HepG2 (cell line): ENCODE measurements around the gene VAV2. TPM values are rescaled to one million over a fixed set of nuclear protein-coding genes. Genes with fewer than 3 reads are reported as not detected.

Experiments used
- ATAC-seq: fragments of 200-7000 bp; cut with Tn5 transposase; 3 replicates; pipeline ENCODE4 v1.9.1; 2020; ENCODE audit warnings: mild to moderate bottlenecking, moderate library complexity
- BruUV-seq: library from RNA; stranded (reverse); fragments of 400-500 nt; replicated peaks from 2 replicates; lab custom pipeline; 2021; lab: Mats Ljungman, UMichigan
- CTCF ChIA-PET: fragments of 300-600 bp; formaldehyde crosslinking; extraction: SDS; loops from one replicate; lab custom pipeline; 2021; ENCODE audit warnings: low total read pairs, inconsistent platforms, low intra/inter-chr PET ratio; lab: Yijun Ruan, JAX
- POLR2A ChIA-PET: fragments of 350-600 bp; sonication (Branson Sonifier 250); formaldehyde crosslinking; loops from one replicate; lab custom pipeline; 2020; ENCODE audit warnings: antibody characterized with exemption, inconsistent platforms; lab: Yijun Ruan, JAX
- DNase-seq: peaks from one replicate; pipeline ENCODE4 v3.0.0-alpha.2; 2015; ENCODE audit warnings: low spot score
- FAIRE-seq: peaks from 3 replicates; lab custom pipeline; 2011; peaks lifted over from hg19 to GRCh38; lab: Jason Lieb, UNC
- H2AFZ ChIP-seq: one replicate; pipeline ENCODE4 v1.6.1; 2011; ENCODE audit warnings: low read length, inconsistent platforms
- H3K27ac ChIP-seq: fragments of 300-600 bp; 3 replicates; pipeline ENCODE4 v1.8.0; 2011; ENCODE audit warnings: mixed run types, mild to moderate bottlenecking, mixed read lengths, low read length, inconsistent platforms; ENCODE audit not compliant: insufficient read depth; ENCODE audit errors: extremely low read length
- H3K27me3 ChIP-seq, 2 experiments: fragments of 200-600 bp in 1 of 2; 2 replicates in 1 of 2; 3 replicates in 1 of 2; pipeline versions ENCODE4 v1.6.0 to v1.8.0; 2011; ENCODE audit warnings: low read length in 2 of 2, mild to moderate bottlenecking in 2 of 2, moderate library complexity in 2 of 2, inconsistent platforms in 1 of 2; ENCODE audit not compliant: insufficient read depth in 2 of 2, control insufficient read depth in 1 of 2
- H3K36me3 ChIP-seq, 2 experiments: fragments of 200-600 bp in 1 of 2; replicated peaks in 1 of 2; 2 replicates in 1 of 2; 3 replicates in 1 of 2; pipeline versions ENCODE4 v1.5.1 to v1.8.0; 2011; ENCODE audit warnings: low read length in 2 of 2, inconsistent platforms in 1 of 2; ENCODE audit not compliant: insufficient read depth in 2 of 2, control insufficient read depth in 1 of 2
- H3K4me1 ChIP-seq: 2 replicates; pipeline ENCODE4 v1.5.1; 2012; ENCODE audit warnings: low read length, inconsistent platforms; ENCODE audit not compliant: insufficient read depth
- H3K4me2 ChIP-seq: 2 replicates; pipeline ENCODE4 v1.6.0; 2011; ENCODE audit warnings: low read depth, low read length, inconsistent platforms
- H3K4me3 ChIP-seq, 3 experiments: fragments of 200-600 bp in 1 of 3; sonication (generic), shearing (Covaris generic) in 1 of 3; replicated peaks in 1 of 3; 2 replicates each; pipeline ENCODE4 v1.5.1; 2011 to 2016; ENCODE audit warnings: low read length in 3 of 3, inconsistent platforms in 2 of 3, low read depth in 2 of 3, mild to moderate bottlenecking in 2 of 3, control low read depth in 1 of 3, mixed read lengths in 1 of 3; ENCODE audit not compliant: insufficient read depth in 1 of 3
- H3K79me2 ChIP-seq: one replicate; pipeline ENCODE4 v1.6.1; 2011; ENCODE audit warnings: low read length, inconsistent platforms; ENCODE audit not compliant: insufficient read depth
- H3K9ac ChIP-seq: 2 replicates; pipeline ENCODE4 v1.6.0; 2011; ENCODE audit warnings: mild to moderate bottlenecking, low read depth, low read length, inconsistent platforms; ENCODE audit not compliant: insufficient read depth
- H3K9me3 ChIP-seq: 2 replicates; pipeline ENCODE4 v1.5.1; 2012; ENCODE audit warnings: mild to moderate bottlenecking, low read length
- H4K20me1 ChIP-seq: 2 replicates; pipeline ENCODE4 v1.6.0; 2011; ENCODE audit warnings: inconsistent platforms, mild to moderate bottlenecking, low read length, moderate library complexity; ENCODE audit not compliant: insufficient read depth
- CENPT ChIP-seq: sonication (generic); formaldehyde crosslinking; IDR thresholded peaks from 2 replicates; pipeline ENCODE4 v1.8.0; 2022; ENCODE audit warnings: low read depth, mild to moderate bottlenecking, moderate library complexity, missing genetic modification reagents
- GLI4 ChIP-seq: sonication (generic); formaldehyde crosslinking; IDR thresholded peaks from 2 replicates; pipeline ENCODE4 v1.5.1; 2020; ENCODE audit warnings: missing genetic modification reagents, mild to moderate bottlenecking, moderate library complexity, borderline replicate concordance
- KLF16 ChIP-seq, 2 experiments: sonication (generic) in 1 of 2; formaldehyde crosslinking in 1 of 2; IDR thresholded peaks; 2 replicates each; pipeline versions ENCODE4 v1.6.1 to v1.8.0; 2016 to 2023; ENCODE audit warnings: missing genetic modification reagents in 2 of 2, missing compliant biosample characterization in 1 of 2
- KMT2B ChIP-seq: IDR thresholded peaks from 2 replicates; pipeline ENCODE4 v1.6.1; 2016; ENCODE audit warnings: missing genetic modification reagents, missing compliant biosample characterization
- MAFK ChIP-seq, 2 experiments: IDR thresholded peaks in 1 of 2; conservative IDR thresholded peaks in 1 of 2; 2 replicates each; pipeline ENCODE4 v1.6.1; 2011; ENCODE audit warnings: improper control_type of control experiment in 2 of 2, low read length in 2 of 2
- MEF2D ChIP-seq: sonication (generic); formaldehyde crosslinking; IDR thresholded peaks from 2 replicates; pipeline ENCODE4 v1.5.1; 2020; ENCODE audit warnings: mild to moderate bottlenecking, missing genetic modification reagents
- SCMH1 ChIP-seq: sonication (generic); formaldehyde crosslinking; IDR thresholded peaks from 2 replicates; pipeline ENCODE4 v1.9.0; 2021; ENCODE audit warnings: missing genetic modification reagents, mild to moderate bottlenecking, borderline replicate concordance
- TCF7L2 ChIP-seq: IDR thresholded peaks from 2 replicates; pipeline ENCODE4 v1.6.1; 2011; ENCODE audit warnings: mild to moderate bottlenecking, low read depth, low read length, moderate library complexity
- ZBTB7A ChIP-seq: sonication (generic); formaldehyde crosslinking; IDR thresholded peaks from 2 replicates; pipeline ENCODE4 v1.8.0; 2022; ENCODE audit warnings: mild to moderate bottlenecking, missing genetic modification reagents
- ZMYM3 ChIP-seq: sonication (generic); formaldehyde crosslinking; IDR thresholded peaks from 2 replicates; pipeline ENCODE4 v1.5.1; 2020; ENCODE audit warnings: mild to moderate bottlenecking, missing genetic modification reagents
- ZNF124 ChIP-seq: sonication (generic); formaldehyde crosslinking; IDR thresholded peaks from 2 replicates; pipeline ENCODE4 v1.4.0; 2020; ENCODE audit warnings: missing genetic modification reagents
- ZNF207 ChIP-seq: fragments of 450-650 bp; IDR thresholded peaks from 2 replicates; pipeline ENCODE4 v1.6.1; 2016; ENCODE audit warnings: antibody characterized with exemption, borderline replicate concordance
- ZNF607 ChIP-seq: sonication (generic); formaldehyde crosslinking; IDR thresholded peaks from 2 replicates; pipeline ENCODE4 v1.5.1; 2020; ENCODE audit warnings: missing genetic modification reagents, mild to moderate bottlenecking, borderline replicate concordance
- ZNF615 ChIP-seq: sonication (generic); formaldehyde crosslinking; IDR thresholded peaks from 2 replicates; pipeline ENCODE4 v1.5.0; 2020; ENCODE audit warnings: mild to moderate bottlenecking, missing genetic modification reagents, borderline replicate concordance
- ZNF672 ChIP-seq: sonication (generic); formaldehyde crosslinking; IDR thresholded peaks from 2 replicates; pipeline ENCODE4 v1.8.1; 2022; ENCODE audit warnings: missing genetic modification reagents
- ZNF788 ChIP-seq: sonication (generic); formaldehyde crosslinking; IDR thresholded peaks from 2 replicates; pipeline ENCODE4 v1.5.0; 2020; ENCODE audit warnings: mild to moderate bottlenecking, missing genetic modification reagents, borderline replicate concordance
- WGBS: methylation state at CpG from one replicate; pipeline ENCODE4 v1.1.6; 2017; ENCODE audit warnings: low lambda C conversion rate; 5-methylcytosine and 5-hydroxymethylcytosine counted together
- in situ Hi-C: cut with HindIII; loops from 2 replicates; pipeline ENCODE4 v1.10.0; 2017; ENCODE audit warnings: low pct_unique_long_range_greater_than_20kb; ENCODE audit not compliant: extremely low pct_ligation_motif_present
- intact Hi-C: fragments of 100-400 bp; cut with micrococcal nuclease; formaldehyde crosslinking; loops from one replicate; pipeline ENCODE4 v1.10.0; 2022; ENCODE audit not compliant: unreplicated experiment
- polyA plus RNA-seq, 8 experiments: library from polyadenylated mRNA; depleted of rRNA in 3 of 8; stranded (reverse) in 7 of 8; unstranded in 1 of 8; fragments of >200 nt; fragmentation: Illumina TruSeq in 4 of 8; extraction: Trizol in 4 of 8; gene quantifications; 2 replicates each; pipeline versions ENCODE4 v1.2.1 to v1.2.3, GENCODE V29; 2011 to 2016; ENCODE audit warnings: low read depth in 4 of 8, missing spikeins in 1 of 8, mixed read lengths in 1 of 8; ENCODE audit not compliant: insufficient read depth in 1 of 8
- total RNA-seq, 5 experiments: library from RNA; depleted of rRNA; stranded (reverse); fragments of >200 nt; fragmentation: Illumina TruSeq; extraction: Trizol; gene quantifications; 2 replicates each; pipeline ENCODE4 v1.2.3, GENCODE V29; 2016; ENCODE audit warnings: low read depth in 1 of 5
- TF ChIP-seq, protein P1 (sequence below): sonication (generic); formaldehyde crosslinking; IDR thresholded peaks from 2 replicates; pipeline ENCODE4 v1.4.0; 2020; ENCODE audit warnings: mild to moderate bottlenecking, missing genetic modification reagents
- TF ChIP-seq, protein P2 (sequence below): sonication (generic); formaldehyde crosslinking; IDR thresholded peaks from 2 replicates; pipeline ENCODE4 v1.4.0; 2020; ENCODE audit warnings: mild to moderate bottlenecking, low read depth, missing genetic modification reagents
- TF ChIP-seq, protein P3 (sequence below): sonication (generic); formaldehyde crosslinking; conservative IDR thresholded peaks from 2 replicates; pipeline ENCODE4 v1.4.0; 2020; ENCODE audit warnings: missing genetic modification reagents

VAV2 gene
- total and polyA plus RNA-seq, 2 of the 13 experiments (the other 11 are each of a cell fraction or from before 2014, with no cell fraction given) = 22.5 to 22.9 TPM

DNA sequence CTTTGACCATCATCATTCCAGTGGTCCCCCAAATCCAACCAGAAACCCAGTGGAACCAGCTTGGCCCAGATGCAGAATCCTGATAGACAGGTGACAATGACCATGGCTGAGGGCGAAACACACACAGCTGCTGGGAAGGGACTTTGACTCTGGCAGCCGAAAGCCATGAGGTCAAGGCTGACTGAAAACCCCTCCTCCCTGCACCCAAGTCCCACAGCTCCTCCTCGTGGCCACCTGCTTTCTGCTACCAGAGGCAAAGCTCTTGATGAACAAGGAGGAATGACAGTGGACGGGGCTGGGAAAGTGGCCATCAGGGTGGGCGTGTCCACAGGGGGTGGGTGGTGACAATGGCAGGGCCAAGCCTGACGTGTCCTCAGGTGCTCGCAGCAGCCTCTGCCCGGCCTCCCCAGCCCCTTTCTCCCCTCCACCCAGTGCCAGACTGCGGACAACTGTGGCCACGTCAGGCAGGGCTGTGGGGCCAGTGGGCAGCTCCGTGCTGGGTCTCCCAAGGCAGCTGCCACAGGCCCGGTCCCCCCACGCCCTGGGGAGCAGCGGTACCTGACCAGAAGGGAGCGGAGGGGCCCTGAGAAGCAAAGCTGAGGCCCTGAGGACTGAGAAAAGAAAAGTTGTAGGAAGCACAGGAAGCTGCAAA is 223.1 kb downstream of the VAV2 start:
- no peak overlapping the region for H2AFZ ChIP-seq
- H3K4me1 ChIP-seq = peaks cover 17% of the 10 kb centered on the region
- no peaks in the 10 kb centered on the region for H3K27me3 ChIP-seq
- H3K9ac ChIP-seq = no peak overlapping the region
- H3K9me3 ChIP-seq = no peaks in the 10 kb centered on the region
- BruUV-seq = no TSS peak
- in situ Hi-C loops = no loop called here
- peak; percentile 84 for ATAC-seq
- ChIA-PET CTCF (interaction anchor here (1.1 to 2.1 kb wide), 4 partner anchors 25 to 236 kb away, joined by 4 to 16 read pairs (median 8); no protein-coding TSS in a partner anchor), POLR2A (interaction anchor here (0.9 to 3.9 kb wide), 12 partner anchors 9 to 226 kb away, joined by 3 to 54 read pairs (median 4); partner anchors contain the start of gene SARDH)
- 75% methylated on average over 9 of the region's 15 CpGs for WGBS
- peak; percentile 83 for DNase-seq
- H3K27ac ChIP-seq = peak overlapping the region; percentile 36
- H3K36me3 ChIP-seq = peaks cover 11 to 56% of the 10 kb centered on the region in 2 experiments
- no peaks in the 10 kb centered on the region for H4K20me1 ChIP-seq
- intact Hi-C loops = loop anchor here (1.0 to 2.0 kb wide), 2 partner anchors 30 to 43 kb away; partner anchors contain the start of gene SARDH
- FAIRE-seq = peak; percentile 98
- no peak overlapping the region for H3K4me3 ChIP-seq
- H3K79me2 ChIP-seq = no peaks in the 10 kb centered on the region
- H3K4me2 ChIP-seq = no peak overlapping the region
- TF ChIP-seq MEF2D (peak; percentile 93), ZNF615 (CRISPR knock-in tag) (no peak), ZBTB7A (CRISPR knock-in tag) (peak; percentile 72; the same call in 1 of the 2 replicates), SCMH1 (no peak), TCF7L2 (no peak), ZNF124 (CRISPR knock-in tag) (peak; percentile 49; the same call in 1 of the 2 replicates), KLF16 (CRISPR knock-in tag; IDR thresholded peaks at IDR 0.05) (peak in 1 of 2 experiments; percentile 80; a peak in 1 of 4 replicates), KMT2B (CRISPR knock-in tag) (no peak), ZNF788 (CRISPR knock-in tag) (no peak; the same call in 1 of the 2 replicates), ZNF672 (CRISPR knock-in tag) (no peak), ZMYM3 (CRISPR knock-in tag) (peak; percentile 90), GLI4 (no peak), CENPT (no peak), ZNF207 (no peak), MAFK (conservative IDR thresholded peaks at IDR 0.05 in 1 of 2, IDR thresholded peaks at IDR 0.05 in 1 of 2; ENCODE audit: low read length in 2 of 2) (no peak), ZNF607 (CRISPR knock-in tag) (0 out of 2 replicates have a peak, but pooled peaks have one; percentile 42)
- TF ChIP-seq, protein P1, sequence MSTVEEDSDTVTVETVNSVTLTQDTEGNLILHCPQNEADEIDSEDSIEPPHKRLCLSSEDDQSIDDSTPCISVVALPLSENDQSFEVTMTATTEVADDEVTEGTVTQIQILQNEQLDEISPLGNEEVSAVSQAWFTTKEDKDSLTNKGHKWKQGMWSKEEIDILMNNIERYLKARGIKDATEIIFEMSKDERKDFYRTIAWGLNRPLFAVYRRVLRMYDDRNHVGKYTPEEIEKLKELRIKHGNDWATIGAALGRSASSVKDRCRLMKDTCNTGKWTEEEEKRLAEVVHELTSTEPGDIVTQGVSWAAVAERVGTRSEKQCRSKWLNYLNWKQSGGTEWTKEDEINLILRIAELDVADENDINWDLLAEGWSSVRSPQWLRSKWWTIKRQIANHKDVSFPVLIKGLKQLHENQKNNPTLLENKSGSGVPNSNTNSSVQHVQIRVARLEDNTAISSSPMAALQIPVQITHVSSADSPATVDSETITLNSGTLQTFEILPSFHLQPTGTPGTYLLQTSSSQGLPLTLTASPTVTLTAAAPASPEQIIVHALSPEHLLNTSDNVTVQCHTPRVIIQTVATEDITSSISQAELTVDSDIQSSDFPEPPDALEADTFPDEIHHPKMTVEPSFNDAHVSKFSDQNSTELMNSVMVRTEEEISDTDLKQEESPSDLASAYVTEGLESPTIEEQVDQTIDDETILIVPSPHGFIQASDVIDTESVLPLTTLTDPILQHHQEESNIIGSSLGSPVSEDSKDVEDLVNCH (CRISPR knock-in tag) = no peak
- TF ChIP-seq, protein P2, sequence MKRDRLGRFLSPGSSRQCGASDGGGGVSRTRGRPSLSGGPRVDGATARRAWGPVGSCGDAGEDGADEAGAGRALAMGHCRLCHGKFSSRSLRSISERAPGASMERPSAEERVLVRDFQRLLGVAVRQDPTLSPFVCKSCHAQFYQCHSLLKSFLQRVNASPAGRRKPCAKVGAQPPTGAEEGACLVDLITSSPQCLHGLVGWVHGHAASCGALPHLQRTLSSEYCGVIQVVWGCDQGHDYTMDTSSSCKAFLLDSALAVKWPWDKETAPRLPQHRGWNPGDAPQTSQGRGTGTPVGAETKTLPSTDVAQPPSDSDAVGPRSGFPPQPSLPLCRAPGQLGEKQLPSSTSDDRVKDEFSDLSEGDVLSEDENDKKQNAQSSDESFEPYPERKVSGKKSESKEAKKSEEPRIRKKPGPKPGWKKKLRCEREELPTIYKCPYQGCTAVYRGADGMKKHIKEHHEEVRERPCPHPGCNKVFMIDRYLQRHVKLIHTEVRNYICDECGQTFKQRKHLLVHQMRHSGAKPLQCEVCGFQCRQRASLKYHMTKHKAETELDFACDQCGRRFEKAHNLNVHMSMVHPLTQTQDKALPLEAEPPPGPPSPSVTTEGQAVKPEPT = no peak; the same call in 1 of the 2 replicates
- TF ChIP-seq, protein P3, sequence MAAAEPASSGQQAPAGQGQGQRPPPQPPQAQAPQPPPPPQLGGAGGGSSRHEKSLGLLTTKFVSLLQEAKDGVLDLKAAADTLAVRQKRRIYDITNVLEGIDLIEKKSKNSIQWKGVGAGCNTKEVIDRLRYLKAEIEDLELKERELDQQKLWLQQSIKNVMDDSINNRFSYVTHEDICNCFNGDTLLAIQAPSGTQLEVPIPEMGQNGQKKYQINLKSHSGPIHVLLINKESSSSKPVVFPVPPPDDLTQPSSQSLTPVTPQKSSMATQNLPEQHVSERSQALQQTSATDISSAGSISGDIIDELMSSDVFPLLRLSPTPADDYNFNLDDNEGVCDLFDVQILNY = no peak
